IPS-20b (cell line): Measurements from ENCODE around the gene PCDHGA9.
"Not testable (repeated sequence)": the region's sequence is repeated elsewhere in the genome, so short reads cannot be mapped to it uniquely, and the experiment has no call there.

ENCODE experiments used
- H3K27ac ChIP-seq: one replicate; pipeline ENCODE4 v1.5.1; 2013; ENCODE audit warnings: low read length
- H3K27me3 ChIP-seq: 2 replicates; pipeline ENCODE4 v1.6.1; 2013; ENCODE audit warnings: mild to moderate bottlenecking, low read length, inconsistent platforms; ENCODE audit not compliant: insufficient read depth
- H3K36me3 ChIP-seq: 2 replicates; pipeline ENCODE4 v1.6.1; 2013; ENCODE audit warnings: low read depth, mild to moderate bottlenecking, inconsistent platforms, low read length, moderate library complexity; ENCODE audit not compliant: insufficient read depth
- H3K4me1 ChIP-seq: 2 replicates; pipeline ENCODE4 v1.6.1; 2013; ENCODE audit warnings: mild to moderate bottlenecking, control low read depth, inconsistent platforms, low read length, moderate library complexity; ENCODE audit not compliant: insufficient read depth
- H3K4me3 ChIP-seq: 2 replicates; pipeline ENCODE4 v1.5.1; 2013; ENCODE audit warnings: mild to moderate bottlenecking, low read length, inconsistent platforms
- H3K9ac ChIP-seq: 2 replicates; pipeline ENCODE4 v1.6.1; 2013; ENCODE audit warnings: low read depth, mild to moderate bottlenecking, inconsistent platforms, low read length, moderate library complexity
- H3K9me3 ChIP-seq: 2 replicates; pipeline ENCODE4 v1.6.1; 2013; ENCODE audit warnings: mild to moderate bottlenecking, low read depth, low read length, inconsistent platforms; ENCODE audit not compliant: insufficient read depth

PCDHGA9 gene

DNA sequence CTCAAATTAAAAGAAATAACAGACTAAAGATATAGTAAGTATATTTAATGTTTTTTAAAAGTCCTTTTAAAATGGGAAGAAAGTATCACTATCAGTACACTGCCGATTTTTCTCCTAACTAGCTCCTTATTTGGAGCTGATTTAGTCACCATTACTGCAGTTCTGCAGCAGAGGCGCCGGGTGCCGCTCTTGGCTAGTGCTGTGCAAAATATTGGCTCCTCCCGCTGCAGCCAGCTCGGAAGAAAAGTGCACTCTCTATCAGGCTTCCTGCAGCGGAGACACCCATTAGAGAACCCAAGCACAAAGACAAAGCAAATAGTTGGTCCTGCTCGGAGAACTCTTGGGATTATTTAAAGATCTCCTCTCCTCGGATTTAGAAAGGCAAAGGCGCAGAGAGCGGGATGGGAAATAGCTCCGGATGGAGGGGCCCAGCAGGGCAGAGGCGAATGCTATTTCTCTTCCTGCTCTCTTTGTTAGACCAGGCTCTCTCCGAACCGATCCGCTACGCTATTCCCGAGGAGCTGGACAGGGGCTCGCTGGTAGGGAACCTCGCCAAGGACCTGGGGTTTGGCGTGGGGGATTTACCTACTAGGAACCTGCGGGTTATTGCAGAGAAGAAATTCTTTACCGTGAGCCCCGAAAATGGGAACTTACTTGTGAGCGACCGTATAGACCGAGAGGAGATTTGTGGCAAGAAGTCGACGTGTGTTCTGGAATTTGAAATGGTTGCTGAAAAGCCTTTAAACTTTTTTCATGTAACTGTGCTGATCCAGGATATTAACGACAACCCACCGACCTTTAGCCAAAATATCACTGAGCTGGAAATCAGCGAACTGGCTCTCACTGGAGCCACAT lies 32.4 kb upstream of the PCDHGA9 start, which contains the start of gene PCDHGB3:
TSS of gene PCDHGB3 (plus strand) at position 249 of the 855 bp plus-strand sequence. CDS start at position 402, 153 bp downstream.
- no peak within 1 kb of the TSS for H3K9ac ChIP-seq

DNA sequence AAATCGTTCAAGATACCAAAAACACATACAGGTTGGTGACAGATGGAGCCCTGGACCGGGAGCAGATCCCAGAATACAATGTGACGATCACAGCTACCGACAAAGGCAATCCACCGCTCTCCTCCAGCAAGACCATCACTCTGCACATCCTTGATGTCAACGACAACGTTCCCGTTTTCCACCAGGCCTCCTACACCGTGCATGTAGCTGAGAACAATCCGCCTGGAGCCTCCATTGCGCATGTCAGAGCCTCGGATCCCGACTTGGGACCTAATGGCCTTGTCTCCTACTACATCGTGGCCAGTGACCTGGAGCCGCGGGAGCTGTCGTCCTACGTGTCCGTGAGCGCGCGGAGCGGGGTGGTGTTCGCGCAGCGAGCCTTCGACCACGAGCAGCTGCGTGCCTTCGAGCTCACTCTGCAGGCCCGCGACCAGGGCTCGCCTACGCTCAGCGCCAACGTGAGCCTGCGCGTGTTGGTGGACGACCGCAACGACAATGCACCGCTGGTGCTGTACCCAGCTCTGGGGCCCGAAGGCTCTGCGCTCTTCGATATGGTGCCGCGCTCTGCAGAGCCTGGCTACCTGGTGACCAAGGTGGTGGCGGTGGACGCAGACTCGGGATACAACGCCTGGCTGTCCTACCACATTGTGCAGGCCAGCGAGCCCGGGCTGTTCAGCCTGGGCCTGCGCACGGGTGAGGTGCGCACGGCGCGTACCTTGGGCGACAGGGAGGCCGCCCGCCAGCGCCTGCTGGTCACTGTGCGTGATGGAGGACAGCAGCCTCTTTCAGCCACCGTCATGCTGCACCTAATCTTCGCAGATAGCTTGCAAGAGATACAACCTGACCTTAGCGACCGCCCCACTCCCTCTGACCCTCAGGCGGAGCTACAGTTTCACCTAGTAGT lies 30.8 kb upstream of the PCDHGA9 start:
- no peaks in the 10 kb centered on the region for H3K4me1 ChIP-seq
- no peaks in the 10 kb centered on the region for H3K27me3 ChIP-seq
- no peaks in the 10 kb centered on the region for H3K36me3 ChIP-seq
- H3K27ac ChIP-seq, result no peak overlapping the region
- peaks cover 67% of the 10 kb centered on the region for H3K9me3 ChIP-seq
- no peak overlapping the region for H3K9ac ChIP-seq
- H3K4me3 ChIP-seq, result no peak overlapping the region; the same call in 1 of the 2 replicates

More for the DNA sequence above, 32.4 kb upstream of the PCDHGA9 start, which contains the start of gene PCDHGB3:
- Histone ChIP-seq H3K4me3 (no peak within 1 kb of the TSS; the same call in 1 of the 2 replicates), H3K27me3 (no peaks in the 10 kb centered on the region), H3K4me1 (no peaks in the 10 kb centered on the region), H3K36me3 (no peaks in the 10 kb centered on the region; the same call in 1 of the 2 replicates), H3K27ac (no peak within 1 kb of the TSS), H3K9me3 (peaks cover 73% of the 10 kb centered on the region)

DNA sequence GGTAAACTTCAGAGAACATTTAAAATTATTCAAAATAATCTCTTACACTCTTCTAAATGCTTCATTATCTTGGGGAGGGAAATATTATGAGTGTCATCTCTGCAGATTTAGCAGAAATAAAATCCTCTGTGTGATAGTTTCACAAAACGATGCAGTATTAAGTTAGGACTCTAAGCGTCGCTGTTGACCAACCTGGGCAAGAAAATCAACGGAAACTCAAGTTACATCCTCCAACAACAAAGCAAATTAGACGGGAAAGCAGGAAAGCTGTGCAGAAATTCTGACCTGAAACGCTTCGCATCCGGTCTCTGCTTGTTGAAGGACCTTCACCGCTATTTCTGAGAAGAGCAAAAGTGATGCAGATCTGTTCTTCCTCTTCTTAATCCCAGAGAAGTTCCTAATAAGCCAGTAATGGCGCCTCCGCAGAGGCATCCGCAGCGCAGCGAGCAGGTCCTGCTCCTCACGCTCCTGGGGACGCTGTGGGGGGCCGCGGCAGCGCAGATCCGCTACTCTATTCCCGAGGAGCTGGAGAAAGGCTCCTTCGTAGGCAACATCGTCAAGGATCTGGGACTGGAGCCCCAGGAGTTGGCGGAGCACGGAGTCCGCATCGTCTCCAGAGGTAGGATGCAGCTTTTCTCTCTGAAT lies 28.8 kb upstream of the PCDHGA9 start, which contains the start of gene PCDHGA6:
TSS of gene PCDHGA6 (plus strand) at position 219 of the 645 bp plus-strand sequence. CDS start at position 412, 193 bp downstream.
- Histone ChIP-seq H3K27ac (no peak within 1 kb of the TSS), H3K9ac (no peak within 1 kb of the TSS), H3K4me3 (no peak within 1 kb of the TSS), H3K9me3 (peaks cover 74% of the 10 kb centered on the region), H3K36me3 (no peaks in the 10 kb centered on the region), H3K27me3 (no peaks in the 10 kb centered on the region), H3K4me1 (no peaks in the 10 kb centered on the region)

DNA sequence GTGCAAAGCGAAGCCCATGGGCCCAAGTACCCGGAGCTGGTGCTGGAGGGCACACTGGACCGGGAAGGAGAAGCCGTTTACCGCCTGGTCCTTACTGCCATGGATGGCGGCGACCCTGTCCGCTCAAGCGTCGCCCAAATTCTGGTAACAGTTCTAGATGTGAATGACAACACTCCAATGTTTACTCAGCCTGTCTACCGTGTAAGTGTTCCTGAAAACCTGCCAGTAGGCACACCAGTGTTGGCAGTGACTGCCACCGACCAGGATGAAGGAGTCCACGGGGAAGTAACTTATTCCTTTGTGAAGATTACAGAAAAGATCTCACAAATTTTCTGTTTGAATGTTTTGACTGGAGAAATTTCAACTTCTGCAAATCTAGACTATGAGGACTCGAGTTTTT lies 28.0 kb upstream of the PCDHGA9 start:
- H3K9me3 ChIP-seq, result peaks cover 76% of the 10 kb centered on the region
- H3K36me3 ChIP-seq, result no peaks in the 10 kb centered on the region
- H3K4me3 ChIP-seq, result no peak overlapping the region
- no peaks in the 10 kb centered on the region for H3K27me3 ChIP-seq
- H3K4me1 ChIP-seq, result no peaks in the 10 kb centered on the region
- H3K9ac ChIP-seq, result no peak overlapping the region
- H3K27ac ChIP-seq, result no peak overlapping the region

DNA sequence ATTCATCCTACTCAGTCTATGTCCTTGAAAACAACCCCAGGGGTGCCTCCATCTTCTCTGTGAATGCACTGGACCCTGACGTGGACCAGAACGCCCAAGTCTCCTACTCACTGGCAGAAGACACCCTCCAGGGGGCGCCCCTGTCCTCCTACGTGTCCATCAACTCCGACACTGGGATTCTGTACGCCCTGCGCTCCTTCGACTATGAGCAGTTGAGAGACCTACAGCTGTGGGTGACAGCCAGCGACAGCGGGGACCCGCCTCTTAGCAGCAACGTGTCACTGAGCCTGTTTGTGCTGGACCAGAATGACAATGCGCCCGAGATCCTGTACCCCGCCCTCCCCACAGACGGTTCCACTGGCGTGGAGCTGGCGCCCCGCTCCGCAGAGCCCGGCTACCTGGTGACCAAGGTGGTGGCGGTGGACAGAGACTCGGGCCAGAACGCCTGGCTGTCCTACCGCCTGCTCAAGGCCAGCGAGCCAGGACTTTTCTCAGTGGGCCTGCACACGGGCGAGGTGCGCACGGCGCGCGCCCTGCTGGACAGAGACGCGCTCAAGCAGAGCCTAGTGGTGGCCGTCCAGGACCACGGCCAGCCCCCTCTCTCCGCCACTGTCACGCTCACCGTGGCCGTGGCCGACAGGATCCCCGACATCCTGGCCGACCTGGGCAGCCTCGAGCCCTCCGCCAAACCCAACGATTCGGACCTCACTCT lies 27.0 kb upstream of the PCDHGA9 start:
- not testable (repeated sequence) for H3K27ac ChIP-seq, H3K4me1 ChIP-seq, H3K27me3 ChIP-seq, H3K9ac ChIP-seq, H3K36me3 ChIP-seq, H3K4me3 ChIP-seq
- H3K9me3 ChIP-seq, result peaks cover 67% of the 10 kb centered on the region

DNA sequence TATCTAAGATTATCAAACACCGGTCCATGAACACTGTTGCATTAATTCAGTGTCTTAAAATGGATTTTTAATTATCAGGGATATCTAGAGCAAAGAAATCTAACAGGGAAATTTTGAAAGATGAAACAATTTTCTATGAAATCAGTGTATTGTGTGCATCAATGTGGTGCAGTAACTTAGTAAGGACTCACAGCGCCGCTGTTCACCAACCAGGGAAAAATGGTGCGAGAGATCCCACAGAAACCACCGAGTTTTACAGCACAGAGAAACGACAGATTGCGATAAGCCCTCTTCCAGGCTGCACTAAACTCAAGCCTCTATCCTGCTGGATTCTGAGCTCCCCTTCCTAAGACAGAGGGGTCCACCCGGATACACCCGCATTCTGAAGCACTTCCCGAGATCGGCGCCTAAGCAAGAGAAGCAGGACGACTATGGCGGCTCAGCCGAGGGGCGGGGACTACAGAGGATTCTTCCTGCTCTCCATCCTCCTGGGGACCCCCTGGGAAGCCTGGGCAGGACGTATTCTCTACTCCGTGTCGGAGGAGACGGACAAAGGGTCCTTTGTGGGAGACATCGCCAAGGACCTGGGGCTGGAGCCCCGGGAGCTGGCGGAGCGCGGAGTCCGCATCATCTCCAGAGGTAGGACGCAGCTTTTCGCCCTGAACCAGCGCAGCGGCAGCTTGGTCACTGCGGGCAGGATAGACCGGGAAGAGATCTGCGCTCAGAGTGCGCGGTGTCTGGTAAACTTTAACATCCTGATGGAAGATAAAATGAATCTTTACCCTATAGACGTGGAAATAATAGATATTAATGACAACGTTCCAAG lies 19.9 kb upstream of the PCDHGA9 start, which contains the start of gene PCDHGA7:
TSS of gene PCDHGA7 (plus strand) at position 274 of the 826 bp plus-strand sequence. CDS start at position 432, 158 bp downstream.
- H3K9ac ChIP-seq, result no peak within 1 kb of the TSS
- H3K36me3 ChIP-seq, result no peaks in the 10 kb centered on the region
- no peak within 1 kb of the TSS for H3K4me3 ChIP-seq
- no peaks in the 10 kb centered on the region for H3K27me3 ChIP-seq
- H3K27ac ChIP-seq, result no peak within 1 kb of the TSS
- H3K4me1 ChIP-seq, result no peaks in the 10 kb centered on the region
- H3K9me3 ChIP-seq, result peaks cover 54% of the 10 kb centered on the region

DNA sequence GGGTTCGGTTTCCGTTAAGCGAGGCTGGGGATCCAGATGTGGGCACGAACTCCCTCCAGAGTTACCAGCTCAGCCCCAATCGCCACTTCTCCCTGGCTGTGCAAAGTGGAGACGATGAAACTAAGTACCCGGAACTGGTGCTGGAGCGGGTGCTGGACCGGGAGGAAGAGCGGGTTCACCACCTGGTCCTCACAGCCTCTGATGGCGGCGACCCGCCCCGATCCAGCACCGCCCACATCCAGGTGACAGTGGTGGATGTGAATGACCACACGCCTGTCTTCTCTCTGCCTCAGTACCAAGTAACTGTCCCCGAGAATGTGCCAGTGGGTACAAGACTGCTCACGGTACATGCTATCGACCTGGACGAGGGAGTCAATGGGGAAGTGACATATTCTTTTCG lies 19.2 kb upstream of the PCDHGA9 start:
- Histone ChIP-seq H3K27ac (no peak overlapping the region), H3K27me3 (no peaks in the 10 kb centered on the region), H3K36me3 (no peaks in the 10 kb centered on the region), H3K9me3 (peaks cover 57% of the 10 kb centered on the region), H3K9ac (no peak overlapping the region), H3K4me3 (no peak overlapping the region), H3K4me1 (no peaks in the 10 kb centered on the region)

DNA sequence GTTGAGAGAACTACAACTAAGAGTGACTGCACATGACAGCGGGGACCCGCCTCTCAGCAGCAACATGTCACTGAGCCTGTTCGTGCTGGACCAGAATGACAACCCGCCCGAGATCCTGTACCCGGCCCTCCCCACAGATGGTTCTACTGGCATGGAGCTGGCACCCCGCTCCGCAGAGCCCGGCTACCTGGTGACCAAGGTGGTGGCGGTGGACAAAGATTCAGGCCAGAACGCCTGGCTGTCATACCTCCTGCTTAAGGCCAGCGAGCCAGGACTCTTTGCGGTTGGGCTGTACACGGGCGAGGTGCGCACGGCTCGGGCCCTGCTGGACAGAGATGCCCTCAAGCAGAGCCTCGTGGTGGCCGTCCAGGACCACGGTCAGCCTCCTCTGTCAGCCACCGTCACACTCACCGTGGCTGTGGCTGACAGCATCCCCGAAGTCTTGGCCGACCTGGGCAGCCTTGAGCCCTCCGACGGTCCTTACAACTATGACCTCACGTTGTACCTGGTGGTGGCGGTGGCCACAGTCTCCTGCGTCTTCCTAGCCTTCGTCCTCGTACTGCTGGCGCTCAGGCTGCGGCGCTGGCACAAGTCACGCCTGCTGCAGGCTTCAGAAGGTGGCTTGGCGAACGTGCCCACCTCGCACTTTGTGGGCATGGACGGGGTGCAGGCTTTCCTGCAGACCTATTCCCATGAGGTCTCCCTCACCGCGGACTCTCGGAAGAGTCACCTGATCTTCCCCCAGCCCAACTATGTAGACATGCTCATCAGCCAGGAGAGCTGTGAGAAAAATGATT lies 17.9 kb upstream of the PCDHGA9 start:
- H3K27ac ChIP-seq, result no peak overlapping the region
- no peak overlapping the region for H3K4me3 ChIP-seq
- H3K4me1 ChIP-seq, result no peaks in the 10 kb centered on the region
- no peaks in the 10 kb centered on the region for H3K27me3 ChIP-seq
- H3K36me3 ChIP-seq, result no peaks in the 10 kb centered on the region
- H3K9ac ChIP-seq, result no peak overlapping the region
- peaks cover 65% of the 10 kb centered on the region for H3K9me3 ChIP-seq

DNA sequence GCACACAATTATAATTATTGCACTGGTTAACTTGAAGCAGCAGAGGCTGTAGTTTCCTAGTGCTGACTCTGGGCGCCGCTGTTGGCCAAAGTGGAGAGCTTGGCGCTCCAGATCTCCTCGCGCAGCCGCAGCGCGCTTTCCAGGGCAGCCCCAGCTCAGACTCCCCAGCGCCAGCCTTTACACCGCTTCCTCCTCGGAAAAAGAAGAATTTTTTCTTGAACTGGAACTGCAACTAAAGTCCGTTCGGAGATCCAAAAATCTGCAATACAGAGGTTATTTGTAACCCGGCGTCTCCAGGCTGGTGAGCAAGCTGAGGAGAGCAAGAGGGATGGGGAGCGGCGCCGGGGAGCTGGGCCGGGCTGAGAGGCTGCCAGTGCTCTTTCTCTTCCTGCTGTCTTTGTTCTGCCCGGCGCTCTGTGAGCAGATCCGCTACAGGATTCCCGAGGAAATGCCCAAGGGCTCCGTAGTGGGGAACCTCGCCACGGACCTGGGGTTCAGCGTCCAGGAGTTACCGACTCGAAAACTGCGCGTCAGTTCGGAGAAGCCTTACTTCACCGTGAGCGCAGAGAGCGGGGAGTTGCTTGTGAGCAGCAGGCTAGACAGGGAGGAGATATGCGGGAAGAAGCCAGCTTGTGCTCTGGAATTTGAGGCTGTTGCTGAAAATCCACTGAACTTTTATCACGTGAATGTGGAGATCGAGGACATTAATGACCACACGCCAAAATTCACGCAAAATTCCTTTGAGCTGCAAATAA lies 14.8 kb upstream of the PCDHGA9 start, which contains the start of gene PCDHGB4:
TSS of gene PCDHGB4 (plus strand) at position 142 of the 755 bp plus-strand sequence. CDS start at position 329, 187 bp downstream.
- peak within 1 kb of the TSS; percentile 26; the same call in 1 of the 2 replicates for H3K4me3 ChIP-seq

More for the DNA sequence above, 14.8 kb upstream of the PCDHGA9 start, which contains the start of gene PCDHGB4:
- not testable (repeated sequence) for H3K4me1 ChIP-seq, H3K9ac ChIP-seq, H3K27ac ChIP-seq, H3K36me3 ChIP-seq, H3K27me3 ChIP-seq
- peaks cover 74% of the 10 kb centered on the region for H3K9me3 ChIP-seq
